ENCODE measurements around the gene CEL.

- no peak for TF ChIP-seq CTCF (IDR thresholded peaks at IDR 0.05; ENCODE audit: low read depth, low read length)
- no peak for TF ChIP-seq EZH2phosphoT487 (IDR thresholded peaks at IDR 0.05; ENCODE audit: low read depth)
These were observed 39.0 kb downstream of the CEL start for GRCh38 chr9:133100506-133101355.
